Epithelial cell of umbilical artery (primary cell): Measurements from ENCODE around the gene GOLGA8J. TPM values are rescaled to one million over a fixed set of nuclear protein-coding genes. Genes with fewer than 3 reads are reported as not detected.

Experiments
- total RNA-seq: library from RNA; depleted of rRNA; stranded (reverse); fragments of >200 nt; gene quantifications from 2 replicates; pipeline ENCODE4 v1.2.3, GENCODE V29; 2014

Gene GOLGA8J
- under 0.01 TPM in 1 of 2 replicates, not detected in the other for total RNA-seq

DNA sequence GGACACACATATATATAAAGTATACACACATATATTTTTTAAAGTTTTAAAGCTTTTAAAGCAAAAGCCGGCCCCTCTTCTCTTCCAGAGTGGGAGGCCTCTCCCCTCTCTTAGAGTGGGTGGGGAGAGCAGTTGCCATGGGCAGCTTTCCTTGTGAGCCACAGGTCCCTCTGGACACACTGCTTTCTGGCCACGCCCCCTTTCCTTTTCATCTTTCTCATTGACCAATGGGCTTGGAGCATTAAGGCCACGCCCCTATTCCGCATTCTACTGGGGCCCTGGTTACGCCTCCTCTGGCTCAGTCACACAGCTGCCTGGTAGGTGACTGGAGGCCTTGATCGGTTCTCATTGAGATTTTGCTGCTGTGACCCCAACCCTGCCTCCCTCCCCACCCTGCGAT lies at the start of gene GOLGA8J:
TSS of gene GOLGA8J (plus strand) at position 301 of the 400 bp plus-strand sequence. CDS start at position 399, 98 bp downstream.

DNA sequence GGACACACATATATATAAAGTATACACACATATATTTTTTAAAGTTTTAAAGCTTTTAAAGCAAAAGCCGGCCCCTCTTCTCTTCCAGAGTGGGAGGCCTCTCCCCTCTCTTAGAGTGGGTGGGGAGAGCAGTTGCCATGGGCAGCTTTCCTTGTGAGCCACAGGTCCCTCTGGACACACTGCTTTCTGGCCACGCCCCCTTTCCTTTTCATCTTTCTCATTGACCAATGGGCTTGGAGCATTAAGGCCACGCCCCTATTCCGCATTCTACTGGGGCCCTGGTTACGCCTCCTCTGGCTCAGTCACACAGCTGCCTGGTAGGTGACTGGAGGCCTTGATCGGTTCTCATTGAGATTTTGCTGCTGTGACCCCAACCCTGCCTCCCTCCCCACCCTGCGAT lies 52.0 kb downstream of the GOLGA8J start, which contains the start of gene GOLGA8T:
TSS of gene GOLGA8T (plus strand) at position 301 of the 400 bp plus-strand sequence. CDS start at position 399, 98 bp downstream.

Other genes with a start within 250 kb of the GOLGA8J start
- under 0.01 and 0.15 TPM in 2 replicates for gene GOLGA8T, start 52.1 kb downstream of the GOLGA8J start, total RNA-seq